Measurements from ENCODE around the gene CSMD2.

- TF ChIP-seq CTCF (IDR thresholded peaks at IDR 0.05) (no peak), POLR2A (IDR thresholded peaks at IDR 0.05) (no peak)
Observed at GRCh38 chr1:33895976-33896375, 269.1 kb downstream of the CSMD2 start.
